AG09309 (cell line): ENCODE data around the gene EPHB4.
"Not testable (repeated sequence)": the region's sequence is repeated elsewhere in the genome, so short reads cannot be mapped to it uniquely, and the experiment has no call there.

Experiments used
- DNase-seq: peaks from one replicate; pipeline ENCODE4 v3.0.0-alpha.2; 2010; ENCODE audit warnings: low read depth
- H3K4me3 ChIP-seq: 2 replicates; pipeline ENCODE4 v1.5.1; 2011; ENCODE audit warnings: mild to moderate bottlenecking, low read depth, low read length, moderate library complexity; ENCODE audit not compliant: control insufficient read depth
- CTCF ChIP-seq: IDR thresholded peaks from 2 replicates; pipeline ENCODE4 v1.5.1; 2011; ENCODE audit warnings: mild to moderate bottlenecking, low read depth, low read length, inconsistent platforms; ENCODE audit not compliant: insufficient read depth, control insufficient read depth; ENCODE audit errors: missing control alignments

EPHB4 gene

GRCh38 chr7:100819586-100819985 lies 7.7 kb downstream of the EPHB4 start:
- no peak for TF ChIP-seq CTCF
- H3K4me3 ChIP-seq: no peak overlapping the region
- DNase-seq: no peak

- no peak overlapping the region for H3K4me3 ChIP-seq
- no peak for TF ChIP-seq CTCF
- DNase-seq: no peak
Measured at GRCh38 chr7:100818825-100819224, 8.5 kb downstream of the EPHB4 start.

- DNase-seq: no peak
- no peak for TF ChIP-seq CTCF
- H3K4me3 ChIP-seq: no peak overlapping the region
Measured at GRCh38 chr7:100818366-100818765, 9.0 kb downstream of the EPHB4 start.

- no peak overlapping the region for H3K4me3 ChIP-seq
- no peak for DNase-seq
- TF ChIP-seq CTCF: no peak
Measured at GRCh38 chr7:100817097-100817496, 10.2 kb downstream of the EPHB4 start.

- not testable (repeated sequence) for H3K4me3 ChIP-seq, DNase-seq
Measured at GRCh38 chr7:100816515-100816914, 10.8 kb downstream of the EPHB4 start.

- TF ChIP-seq CTCF: no peak
- H3K4me3 ChIP-seq: no peak overlapping the region
- no peak for DNase-seq
Measured at GRCh38 chr7:100812729-100813128, 14.6 kb downstream of the EPHB4 start.

- no peak for DNase-seq
- no peak for TF ChIP-seq CTCF
- H3K4me3 ChIP-seq: no peak overlapping the region
Measured at GRCh38 chr7:100811480-100811879, 15.8 kb downstream of the EPHB4 start.
